ENCODE results near the gene PSMB7. TPM values are rescaled to one million over a fixed set of nuclear protein-coding genes. Genes with fewer than 3 reads are reported as not detected.

The PSMB7 gene
- total RNA-seq, 4 donors from 2014 or later: 74.7 to 181 (median 100) TPM

- H3K27me3 ChIP-seq: no peaks in the 10 kb centered on the region
- DNase-seq (ENCODE audit: low spot score in 2 of 2): no peak
- peaks cover 0 to 14% (median 0%) of the 10 kb centered on the region in 4 donors for H3K9me3 ChIP-seq
- H3K36me3 ChIP-seq: no peaks in the 10 kb centered on the region
- no peak overlapping the region for H3K4me3 ChIP-seq
- no peak overlapping the region for H3K27ac ChIP-seq
- WGBS, 2 donors: 73 to 77% methylated on average over 3 of the region's 3 CpGs
- H3K4me1 ChIP-seq: no peaks in the 10 kb centered on the region
- TF ChIP-seq CTCF (IDR thresholded peaks at IDR 0.05) (no peak), EP300 (IDR thresholded peaks at IDR 0.05) (no peak), POLR2A (IDR thresholded peaks at IDR 0.05) (no peak)
These were observed 27.6 kb upstream of the PSMB7 start for GRCh38 chr9:124442826-124443225.

- no peaks in the 10 kb centered on the region for H3K4me1 ChIP-seq
- H3K36me3 ChIP-seq: no peaks in the 10 kb centered on the region
- TF ChIP-seq POLR2A (IDR thresholded peaks at IDR 0.05) (no peak), EP300 (IDR thresholded peaks at IDR 0.05) (no peak), CTCF (IDR thresholded peaks at IDR 0.05) (no peak)
- no peak for DNase-seq (ENCODE audit: low spot score in 2 of 2)
- H3K27me3 ChIP-seq: no peaks in the 10 kb centered on the region
- H3K4me3 ChIP-seq: no peak overlapping the region
- peaks cover 0 to 14% (median 0%) of the 10 kb centered on the region in 4 donors for H3K9me3 ChIP-seq
- H3K27ac ChIP-seq: no peak overlapping the region
These were observed 27.1 kb upstream of the PSMB7 start for GRCh38 chr9:124442379-124442778.

- Histone ChIP-seq H3K27ac (no peak overlapping the region), H3K9me3 (peaks cover 0 to 14% (median 0%) of the 10 kb centered on the region in 4 donors), H3K4me1 (no peaks in the 10 kb centered on the region), H3K4me3 (no peak overlapping the region), H3K27me3 (no peaks in the 10 kb centered on the region), H3K36me3 (no peaks in the 10 kb centered on the region)
- TF ChIP-seq EP300 (IDR thresholded peaks at IDR 0.05): no peak
- no peak for TF ChIP-seq CTCF (IDR thresholded peaks at IDR 0.05)
- no peak for TF ChIP-seq POLR2A (IDR thresholded peaks at IDR 0.05)
- 77 to 85% methylated on average over 15 to 16 of the region's 16 CpGs for WGBS, 2 donors
- no peak for DNase-seq (ENCODE audit: low spot score in 2 of 2)
These were observed 26.0 kb upstream of the PSMB7 start for GRCh38 chr9:124441291-124441690.

GRCh38 chr9:124440786-124441185 lies 25.5 kb upstream of the PSMB7 start:
- Histone ChIP-seq H3K36me3 (no peaks in the 10 kb centered on the region), H3K9me3 (peaks cover 0 to 14% (median 0%) of the 10 kb centered on the region in 4 donors), H3K4me1 (no peaks in the 10 kb centered on the region), H3K4me3 (no peak overlapping the region), H3K27me3 (no peaks in the 10 kb centered on the region), H3K27ac (no peak overlapping the region)
- no peak for DNase-seq (ENCODE audit: low spot score in 2 of 2)
- TF ChIP-seq POLR2A (IDR thresholded peaks at IDR 0.05) (no peak), CTCF (IDR thresholded peaks at IDR 0.05) (no peak), EP300 (IDR thresholded peaks at IDR 0.05) (no peak)
- 76 to 78% methylated on average over 10 of the region's 10 CpGs for WGBS, 2 donors

- H3K9me3 ChIP-seq: peaks cover 0 to 14% (median 0%) of the 10 kb centered on the region in 4 donors
- H3K36me3 ChIP-seq: no peaks in the 10 kb centered on the region
- H3K27ac ChIP-seq: no peak overlapping the region
- TF ChIP-seq POLR2A (IDR thresholded peaks at IDR 0.05) (no peak), CTCF (IDR thresholded peaks at IDR 0.05) (no peak), EP300 (IDR thresholded peaks at IDR 0.05) (no peak)
- WGBS, 2 donors: 87 to 92% methylated on average over 6 of the region's 6 CpGs
- no peaks in the 10 kb centered on the region for H3K4me1 ChIP-seq
- H3K4me3 ChIP-seq: no peak overlapping the region
- no peaks in the 10 kb centered on the region for H3K27me3 ChIP-seq
- no peak for DNase-seq (ENCODE audit: low spot score in 2 of 2)
These were observed 24.5 kb upstream of the PSMB7 start for GRCh38 chr9:124439686-124440243.
